Measurements from ENCODE around the gene ENAH.
"Not testable (repeated sequence)": the region's sequence is repeated elsewhere in the genome, so short reads cannot be mapped to it uniquely, and the experiment has no call there.

Gene ENAH

DNA sequence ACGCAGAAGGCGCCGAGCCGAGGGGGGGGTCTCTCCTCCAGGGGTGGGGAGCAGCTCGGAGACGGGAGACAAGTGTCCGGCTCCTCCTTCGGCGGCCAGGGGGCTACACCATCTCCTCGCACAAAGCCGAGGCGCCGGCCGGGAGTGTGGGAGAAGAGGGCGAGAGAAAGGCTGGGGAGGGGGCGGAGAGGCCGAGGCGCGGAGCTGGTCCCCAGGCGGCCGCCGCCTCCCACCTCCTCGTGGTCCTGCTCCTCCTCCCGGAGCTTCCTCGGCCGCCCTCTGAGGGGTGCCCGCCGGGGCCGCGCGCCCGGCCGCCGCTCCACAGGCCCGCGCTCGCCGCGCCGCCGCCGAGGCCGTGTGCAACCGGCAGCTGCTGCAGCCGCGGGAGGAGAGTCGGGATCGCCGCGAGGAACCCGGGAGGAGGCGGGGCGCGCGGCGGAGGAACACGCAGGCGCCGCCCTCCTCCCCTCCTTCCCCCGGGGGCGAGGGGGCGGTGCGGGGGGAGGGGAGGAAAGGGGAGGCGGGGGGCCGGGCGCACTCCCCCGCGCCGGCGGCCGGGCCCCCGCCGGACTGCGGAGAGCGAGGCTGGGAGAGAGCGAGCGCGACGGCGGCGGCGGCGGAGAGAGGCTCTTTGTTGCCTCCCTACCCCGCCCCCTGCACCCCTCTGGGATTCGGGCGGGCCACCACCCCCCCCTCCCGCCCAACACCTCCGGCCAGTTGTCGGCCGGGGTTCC lies at the start of gene ENAH:
TSS of gene ENAH (minus strand) at position 395 of the 734 bp plus-strand sequence. CDS start 433 bp downstream, outside the sequence.
- peak; percentile 60 for DNase-seq (ENCODE audit: low spot score)

DNA sequence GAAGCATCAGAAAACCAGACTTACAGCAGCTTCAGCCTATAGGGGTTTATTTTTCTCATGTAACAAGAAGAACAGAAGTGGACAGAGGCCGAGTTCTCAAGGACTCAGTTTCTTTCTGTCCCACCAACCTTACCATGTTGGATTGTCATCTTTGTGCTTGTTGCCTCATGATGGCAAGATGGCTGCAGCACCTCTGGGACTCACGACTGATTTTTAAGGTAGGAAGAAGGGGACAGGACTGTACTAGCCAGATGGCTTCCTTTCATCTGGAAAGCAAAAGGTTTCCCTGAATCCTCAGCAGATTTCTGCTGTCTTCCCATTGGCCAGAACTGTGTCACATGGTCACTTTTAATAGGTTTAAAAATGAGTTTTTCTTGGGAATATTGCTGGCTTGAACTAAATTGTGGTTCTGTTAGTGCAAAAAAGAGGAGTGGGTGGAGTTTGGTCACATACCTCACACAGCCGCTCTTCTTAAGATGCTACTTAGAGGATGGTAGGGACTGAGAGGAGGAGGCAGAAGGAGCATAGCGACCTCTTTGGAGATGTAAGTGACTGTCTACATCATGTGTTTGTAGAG lies 48.1 kb upstream of the ENAH start:
- no peak for DNase-seq (ENCODE audit: low spot score)

DNA sequence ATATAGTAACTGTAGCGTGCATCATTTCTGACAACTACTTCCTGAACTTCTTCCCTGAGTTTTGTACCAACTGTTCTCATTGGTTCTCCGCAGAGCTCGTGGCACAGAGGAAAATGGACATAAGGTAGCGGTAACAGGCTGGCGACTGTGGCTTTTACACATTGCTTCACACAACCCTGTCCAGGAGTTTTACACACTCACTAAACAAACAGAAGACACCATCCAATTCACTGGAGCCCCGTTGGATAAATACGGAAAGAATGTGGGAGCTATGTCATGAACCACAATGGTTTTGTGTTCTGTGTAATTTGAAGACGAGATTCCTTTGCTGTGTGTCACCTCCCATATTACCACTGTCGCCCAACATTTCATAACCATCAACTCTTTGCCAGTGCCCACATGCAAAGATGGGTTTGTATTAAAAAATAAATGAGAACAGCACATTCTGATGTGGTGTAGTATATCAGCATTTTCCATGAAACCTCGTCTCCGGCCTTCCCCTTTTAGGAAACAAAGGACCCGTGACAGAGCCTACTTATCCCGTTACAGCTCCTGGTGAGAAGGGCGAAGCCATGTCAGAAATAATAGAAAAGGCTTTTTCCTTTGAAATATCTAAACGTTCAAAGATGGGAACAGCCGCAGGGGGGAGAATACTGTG lies 47.4 kb upstream of the ENAH start:
- DNase-seq (ENCODE audit: low spot score): no peak

DNA sequence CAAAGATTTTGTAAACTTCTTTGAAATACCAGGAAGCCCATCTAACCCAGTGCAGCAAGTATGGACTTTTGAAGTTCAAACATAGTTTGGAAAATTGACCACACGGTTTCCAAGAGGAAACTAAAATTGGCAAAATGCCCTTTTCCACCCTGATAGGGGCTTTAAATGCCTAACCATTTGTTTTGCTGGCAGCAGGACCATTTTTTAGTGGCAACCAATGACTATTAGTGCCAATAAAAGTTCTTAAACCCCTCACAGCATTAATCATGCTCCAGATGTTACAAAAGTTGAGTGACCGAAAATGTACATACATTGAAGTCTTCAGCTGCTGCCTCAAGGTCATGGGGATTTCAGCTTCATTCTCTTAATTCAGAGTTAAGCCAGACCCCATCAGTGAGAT lies 46.4 kb upstream of the ENAH start:
- DNase-seq (ENCODE audit: low spot score): no peak

DNA sequence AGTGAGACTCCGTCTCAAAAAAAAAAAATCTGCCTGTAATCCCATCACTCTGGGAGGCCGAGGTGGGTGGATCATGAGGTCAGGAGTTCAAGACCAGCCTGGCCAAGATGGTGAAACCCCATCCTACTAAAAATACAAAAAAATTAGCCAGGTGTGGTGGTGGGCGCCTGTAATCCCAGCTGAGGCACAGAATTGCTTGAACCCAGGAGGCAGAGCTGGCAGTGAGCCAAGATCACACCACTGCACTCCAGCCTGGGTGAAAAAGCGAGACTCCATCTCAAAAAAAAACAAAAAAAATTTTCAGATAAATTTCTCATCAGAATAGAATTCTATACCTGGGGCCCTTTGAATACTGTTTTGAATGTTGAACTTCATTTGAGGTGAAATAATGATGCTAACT lies 45.3 kb upstream of the ENAH start:
- not testable (repeated sequence) for DNase-seq (ENCODE audit: low spot score)

DNA sequence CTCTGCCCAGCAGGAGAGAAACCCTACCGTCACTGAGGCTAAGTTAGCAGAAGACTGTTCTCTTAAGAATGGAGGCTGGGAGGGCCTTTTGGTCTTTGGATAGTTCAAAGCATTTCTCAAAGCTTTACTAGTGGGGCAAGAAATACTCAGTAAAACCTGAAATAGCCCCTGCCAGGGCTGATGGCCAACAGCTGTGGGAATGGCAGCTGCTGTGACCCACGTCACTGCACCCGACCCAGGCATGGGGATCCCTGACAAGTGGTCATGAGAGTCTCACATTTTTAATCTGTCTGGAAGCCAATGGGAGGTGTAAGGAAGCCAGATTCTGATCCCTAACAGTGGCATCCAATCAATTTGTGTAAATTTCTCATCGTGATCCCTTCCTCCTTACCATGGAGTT lies 44.5 kb upstream of the ENAH start:
- no peak for DNase-seq (ENCODE audit: low spot score)

DNA sequence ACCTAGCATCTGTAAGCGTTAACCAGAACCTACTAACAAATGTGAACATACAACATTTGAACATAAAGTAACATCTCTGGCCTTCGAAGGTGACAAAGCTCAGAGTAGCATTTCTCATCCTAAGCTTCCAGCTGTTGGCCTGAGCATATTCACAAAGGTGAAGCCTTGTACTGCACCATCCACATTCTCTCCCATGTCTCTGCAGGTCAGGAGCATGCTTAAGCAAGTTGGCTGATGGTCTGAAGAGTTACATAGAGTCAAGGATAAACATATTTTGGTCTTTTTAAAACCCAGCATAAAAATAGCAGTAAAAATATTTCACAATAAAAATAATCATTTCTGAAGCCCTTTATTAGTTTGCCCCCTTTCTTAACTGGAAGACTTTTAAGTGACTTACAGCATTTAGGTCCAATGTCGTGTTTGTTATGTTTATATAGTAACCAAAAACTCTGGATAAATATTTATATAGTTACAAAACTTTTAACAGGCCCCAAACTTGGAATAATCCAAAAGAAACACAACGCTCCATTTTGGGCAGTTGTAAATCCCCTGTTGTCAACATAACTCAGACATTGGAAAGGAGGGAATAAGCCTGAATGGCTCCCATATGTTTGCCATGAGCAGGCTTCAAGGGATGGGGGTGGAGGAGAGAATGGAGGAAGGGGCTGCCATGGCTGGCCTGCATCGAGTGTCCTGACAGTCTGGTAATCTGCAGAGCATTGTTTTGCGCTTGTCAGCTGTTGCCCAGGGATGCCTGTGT lies 42.8 kb upstream of the ENAH start:
- no peak for DNase-seq (ENCODE audit: low spot score)

DNA sequence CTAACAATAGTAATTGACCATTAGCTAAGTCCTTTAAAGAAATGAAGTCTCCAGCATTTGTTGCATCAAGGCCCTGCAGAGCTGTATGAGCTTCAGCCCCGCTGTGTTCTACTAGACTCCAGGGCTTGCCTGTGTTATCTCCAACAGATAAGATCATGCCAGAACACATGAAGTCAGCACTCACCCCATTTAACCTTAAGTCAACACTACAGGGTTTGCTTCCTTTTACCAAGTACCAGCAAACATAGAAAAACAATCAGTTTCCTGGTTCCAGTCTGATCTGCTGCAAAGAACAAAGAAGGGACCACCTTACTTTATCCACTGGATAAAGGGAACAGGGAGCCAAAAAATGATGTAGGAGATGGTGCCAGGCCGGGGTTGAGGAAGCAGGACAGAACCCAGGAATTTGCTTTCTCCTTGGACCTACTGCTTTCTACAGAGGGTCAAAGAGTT lies 41.3 kb upstream of the ENAH start:
- no peak for DNase-seq (ENCODE audit: low spot score)

DNA sequence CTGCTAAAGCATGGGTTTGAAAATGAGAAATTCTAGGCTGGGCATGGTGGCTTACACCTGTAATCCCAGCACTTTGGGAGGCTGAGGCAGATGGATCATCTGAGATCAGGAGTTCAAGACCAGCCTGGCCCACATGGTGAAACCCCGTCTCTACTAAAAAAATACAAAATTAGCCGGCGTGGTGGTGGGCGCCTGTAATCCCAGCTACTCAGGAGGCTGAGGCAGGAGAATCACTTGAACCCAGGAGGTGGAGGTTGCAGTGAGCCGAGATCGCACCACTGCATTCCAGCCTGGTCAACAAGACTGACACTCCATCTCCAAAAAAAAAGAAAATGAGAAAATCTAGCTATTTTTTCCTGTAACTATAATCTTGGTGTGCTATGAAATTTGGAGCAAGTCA lies 40.8 kb upstream of the ENAH start:
- DNase-seq (ENCODE audit: low spot score): not testable (repeated sequence)

DNA sequence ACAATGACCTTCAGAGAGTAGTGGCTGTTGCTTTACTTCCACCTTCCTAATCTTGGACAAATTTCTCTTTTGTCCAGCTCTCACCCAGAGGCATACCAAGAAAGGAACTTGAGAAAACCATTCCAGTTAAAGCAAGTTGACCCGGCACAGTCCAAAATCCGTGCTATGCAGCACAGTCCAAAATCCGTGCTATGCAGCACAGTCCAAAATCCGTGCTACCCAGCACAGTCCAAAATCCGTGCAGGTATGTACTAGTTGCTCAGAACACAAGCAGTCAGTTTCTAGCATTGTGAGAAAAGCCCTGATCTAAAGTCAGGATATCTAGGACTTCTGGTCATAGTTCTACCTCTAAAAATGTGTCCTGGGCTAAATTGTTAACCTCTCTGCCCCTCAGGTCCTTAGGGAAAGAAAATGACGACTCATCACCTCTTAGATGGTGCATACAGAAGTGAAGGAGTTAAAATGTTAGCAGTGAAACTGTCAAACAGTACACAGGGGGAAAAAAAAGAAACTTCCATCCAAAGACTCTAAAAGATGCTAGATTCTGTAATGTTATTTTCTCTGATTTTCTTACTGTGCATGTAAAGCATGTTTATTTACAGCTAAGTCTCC lies 40.3 kb upstream of the ENAH start:
- no peak for DNase-seq (ENCODE audit: low spot score)

DNA sequence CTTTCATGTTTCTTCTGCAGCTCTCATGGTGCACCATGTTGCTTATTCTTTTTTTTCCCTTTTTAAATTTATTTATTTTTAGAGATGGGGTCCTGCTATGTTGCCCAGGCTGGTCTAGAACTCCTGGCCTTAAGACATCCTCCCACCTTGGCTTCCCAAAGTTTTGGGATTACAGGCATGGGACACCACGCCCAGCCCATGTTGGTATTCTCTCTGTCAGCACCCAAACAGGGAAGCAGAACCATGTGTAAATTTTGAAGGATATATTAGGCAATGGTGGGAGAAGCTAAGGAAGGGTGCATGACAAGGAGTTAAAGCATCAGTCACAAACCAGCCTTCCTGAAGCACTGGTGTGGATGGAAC lies 39.6 kb upstream of the ENAH start:
- no peak for DNase-seq (ENCODE audit: low spot score)

DNA sequence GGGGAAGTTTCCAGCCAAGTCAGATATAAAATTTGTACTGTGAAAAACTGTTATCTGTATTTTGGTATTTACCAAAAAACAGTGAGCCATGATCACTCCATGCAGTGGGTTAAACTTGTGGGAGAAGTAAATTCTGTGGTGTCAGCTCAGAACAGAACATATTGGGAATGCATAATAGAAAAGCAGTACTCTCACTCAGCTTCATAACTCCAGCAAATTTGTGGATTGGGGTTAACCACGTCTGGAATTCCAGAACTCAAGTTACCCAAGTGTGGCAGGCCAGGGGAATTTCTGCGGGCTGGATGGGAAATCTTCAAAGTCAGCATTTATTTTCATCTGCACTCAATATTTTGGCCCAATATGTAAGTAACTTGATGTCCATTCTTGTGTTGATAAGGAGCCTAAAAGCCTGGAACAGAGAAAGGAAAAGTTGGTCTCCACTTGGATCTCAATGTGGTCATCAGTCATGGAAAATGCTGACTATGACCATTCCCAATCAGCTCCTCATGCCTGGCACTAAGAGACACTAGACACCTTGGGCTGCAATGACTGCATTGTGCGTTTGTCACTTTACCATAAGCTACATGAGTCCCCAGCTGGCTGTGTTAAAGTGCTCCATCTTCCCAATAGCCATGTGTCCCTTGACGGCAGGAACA lies 39.1 kb upstream of the ENAH start:
- DNase-seq (ENCODE audit: low spot score): no peak

DNA sequence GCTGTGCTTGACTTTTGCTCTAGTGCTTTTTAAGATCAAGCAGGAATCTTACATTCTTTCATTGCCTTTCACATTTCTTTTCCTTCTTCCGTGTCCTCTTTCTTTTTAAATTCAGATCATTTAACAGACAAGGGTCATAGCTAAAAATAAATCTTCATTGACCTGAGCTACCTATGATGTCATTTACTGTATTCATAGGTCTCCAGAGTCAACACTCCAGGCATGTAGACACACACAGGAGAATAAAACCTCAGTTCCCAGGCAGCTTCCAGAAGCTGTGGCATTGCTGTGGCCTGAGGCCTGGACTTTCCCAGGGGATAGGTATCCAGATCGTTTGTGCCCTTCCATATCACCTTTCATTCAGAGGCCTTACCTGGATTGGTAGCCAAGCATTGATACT lies 38.5 kb upstream of the ENAH start:
- DNase-seq (ENCODE audit: low spot score): no peak

DNA sequence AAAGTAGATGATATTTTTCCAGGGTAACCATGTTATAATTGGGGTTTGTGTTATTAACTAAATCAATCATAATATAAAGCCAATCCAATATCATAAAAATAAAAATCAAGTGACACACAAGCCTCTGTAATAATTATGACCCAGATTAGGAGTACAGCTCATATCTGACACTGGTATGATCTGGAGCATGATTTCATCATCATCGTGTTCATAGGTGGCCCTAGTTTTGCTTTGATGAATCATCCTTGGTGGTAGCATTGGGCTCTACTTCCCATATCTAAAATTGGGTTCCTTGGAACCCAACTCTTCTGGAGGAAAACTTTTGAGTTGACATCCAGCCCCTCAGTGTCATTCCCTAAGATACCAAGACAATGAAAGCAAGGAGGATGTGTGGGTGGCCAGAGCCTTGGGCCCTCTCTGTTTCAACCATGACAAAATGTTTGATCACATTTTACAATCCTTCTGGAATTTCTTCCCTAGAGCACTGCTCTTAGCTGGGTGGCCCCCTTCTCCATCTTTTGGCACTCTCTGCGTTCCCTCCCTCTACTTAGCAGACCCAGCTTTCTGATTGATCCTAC lies 37.0 kb upstream of the ENAH start:
- no peak for DNase-seq (ENCODE audit: low spot score)

DNA sequence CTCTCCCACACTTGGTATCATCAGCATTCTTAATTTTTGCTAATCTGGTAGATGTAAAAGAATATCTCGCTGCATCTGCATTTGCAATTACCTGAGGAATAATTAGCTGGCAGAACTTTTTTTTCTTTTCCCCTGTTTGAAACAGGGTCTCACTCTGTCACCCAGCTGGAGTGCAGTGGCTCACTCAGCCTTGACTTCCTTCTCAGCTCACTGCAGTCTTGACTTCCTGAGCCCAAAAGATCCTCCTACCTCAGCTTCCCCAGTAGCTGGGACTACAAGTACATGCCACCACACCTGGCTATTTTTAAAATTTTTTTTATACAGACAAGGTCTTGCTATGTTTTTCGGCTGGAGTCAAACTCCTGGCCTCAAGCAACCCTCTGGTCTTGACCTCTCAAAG lies 35.4 kb upstream of the ENAH start:
- peak; percentile 21 for DNase-seq (ENCODE audit: low spot score)

DNA sequence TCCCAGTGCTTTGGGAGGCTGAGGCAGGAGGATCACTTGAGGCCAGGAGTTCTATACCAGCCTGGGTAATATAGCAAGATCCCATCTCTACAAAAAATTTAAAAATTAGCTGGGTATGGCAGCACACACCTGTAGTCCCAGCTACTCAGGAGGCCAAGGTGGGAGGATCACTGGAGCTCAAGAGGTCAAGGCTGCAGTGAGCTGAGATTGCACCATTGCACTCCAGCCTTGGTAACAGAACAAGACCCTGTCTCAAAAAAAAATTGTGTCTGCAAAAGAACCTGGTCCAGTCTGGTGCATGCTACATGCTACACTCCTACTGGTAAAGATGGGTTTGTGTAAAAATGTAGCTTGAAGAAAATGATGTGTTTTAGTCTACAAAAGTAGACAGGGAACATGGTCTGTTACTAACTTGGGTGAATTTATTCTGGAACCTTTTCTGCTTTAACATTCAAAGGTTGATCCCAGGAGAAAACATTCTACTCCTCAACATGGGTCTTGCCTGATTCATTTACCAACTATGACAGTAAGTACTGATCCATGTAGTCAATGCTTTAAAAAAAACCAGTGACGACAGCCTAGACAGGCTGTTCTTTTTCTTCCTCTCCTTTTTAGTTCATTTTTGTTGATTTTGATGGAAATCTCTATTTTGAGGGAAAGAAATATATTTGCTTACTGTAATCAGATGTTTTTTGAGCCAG lies 32.7 kb upstream of the ENAH start:
- no peak for DNase-seq (ENCODE audit: low spot score)

DNA sequence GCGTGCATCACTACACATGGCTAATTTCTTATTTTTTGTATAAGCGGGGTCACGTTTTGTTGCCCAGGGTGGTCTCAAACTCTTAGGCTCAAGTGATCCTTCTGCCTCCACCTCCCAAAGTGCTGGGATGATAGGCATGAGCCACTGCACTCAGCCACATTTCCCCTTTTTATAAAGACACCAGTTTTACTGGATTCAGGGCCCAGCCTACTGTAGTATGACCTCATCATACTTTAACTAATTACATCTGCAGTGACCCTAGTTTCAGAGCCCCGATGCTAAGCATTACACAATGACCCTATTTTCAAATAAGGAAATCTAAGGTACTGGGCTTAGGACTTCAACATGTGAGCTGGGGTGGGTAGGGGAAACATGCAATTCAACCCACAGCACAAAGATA lies 31.8 kb upstream of the ENAH start:
- DNase-seq (ENCODE audit: low spot score): no peak

DNA sequence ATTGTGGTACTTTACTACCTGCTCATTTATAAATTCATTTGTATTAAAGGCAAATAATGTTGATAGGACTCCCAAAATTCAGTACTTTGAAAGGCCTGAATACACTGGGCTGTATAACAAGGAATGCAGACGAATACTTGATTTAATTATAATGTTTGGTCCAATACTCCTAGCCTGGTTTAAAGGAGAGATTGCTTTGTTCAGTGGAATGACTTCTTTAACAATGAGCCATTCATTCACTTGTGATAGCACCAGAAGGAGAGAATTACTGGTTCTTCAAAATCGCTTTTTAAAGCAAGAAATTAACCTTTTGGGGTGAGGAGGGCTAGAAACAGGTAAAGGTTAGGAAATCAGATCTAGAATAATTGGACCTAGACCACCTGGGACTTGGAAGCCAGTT lies 28.3 kb upstream of the ENAH start:
- DNase-seq (ENCODE audit: low spot score): no peak

DNA sequence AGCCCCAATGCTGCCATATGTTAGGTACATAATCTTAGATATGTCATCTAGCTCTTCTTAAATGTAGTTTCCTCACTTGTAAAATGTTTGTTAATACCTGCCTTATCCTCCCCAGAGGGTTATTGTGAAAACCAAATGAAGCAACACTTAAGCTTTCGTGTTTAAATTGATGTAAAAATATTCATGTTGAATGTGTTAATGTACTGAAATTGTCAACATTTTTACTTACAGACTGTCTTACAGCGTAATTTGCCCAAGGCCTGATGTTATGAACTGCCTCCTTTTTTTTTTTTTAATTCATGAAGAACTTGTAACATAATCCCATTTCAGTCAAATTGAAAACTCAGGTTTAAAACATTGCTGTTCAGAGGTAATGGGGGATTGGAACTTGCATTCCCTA lies 25.6 kb upstream of the ENAH start:
- no peak for DNase-seq (ENCODE audit: low spot score)

DNA sequence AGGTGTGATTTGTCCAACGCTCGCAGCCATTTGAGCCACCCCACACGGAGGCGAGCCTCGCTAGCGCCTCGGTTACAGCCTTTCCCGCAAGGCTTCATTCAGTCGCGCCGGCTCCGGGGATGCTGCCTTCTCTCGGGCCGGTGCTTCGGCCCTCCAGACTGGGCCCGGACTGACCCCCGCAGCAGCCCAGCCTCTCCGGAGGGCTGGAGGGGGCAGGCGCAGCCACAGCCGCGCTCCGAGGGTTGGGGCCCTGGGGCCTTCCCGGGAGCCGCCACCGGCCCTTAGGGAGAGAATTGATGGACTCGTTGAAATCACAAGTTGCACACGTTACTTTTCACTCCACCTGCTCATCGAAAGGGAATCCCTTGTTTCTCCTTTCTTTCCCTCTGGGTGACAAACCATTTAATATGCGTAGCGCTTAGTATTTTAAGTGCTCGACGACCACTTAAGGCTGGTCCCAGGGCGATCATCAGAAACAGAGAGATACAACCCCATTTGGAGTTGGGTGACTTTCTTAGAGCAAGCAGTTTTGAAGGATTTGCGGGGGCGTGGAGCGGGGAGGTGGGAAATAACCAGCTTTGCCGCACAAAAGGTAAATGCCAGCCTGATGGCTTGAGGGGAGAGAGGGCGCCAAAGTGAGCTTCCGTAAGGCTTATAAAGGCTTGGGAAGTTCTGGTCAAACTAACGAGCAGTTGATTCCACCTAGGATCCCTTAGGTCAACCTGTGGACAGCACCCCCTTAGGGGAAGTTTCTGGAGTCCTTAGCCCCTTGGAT lies 24.6 kb upstream of the ENAH start:
- DNase-seq (ENCODE audit: low spot score): no peak

Data from germinal center (tissue), 1 donor.